HG03575 (cell line): ENCODE data around the gene HRAS.

ENCODE experiments used
- ATAC-seq: cut with Tn5 transposase; IDR thresholded peaks from one replicate; pipeline ENCODE4 v1.9.1; 2021; ENCODE audit not compliant: unreplicated experiment, insufficient number of reproducible peaks, low FRiP score; ENCODE audit errors: extremely low read depth

Gene HRAS

GRCh38 chr11:488579-488978 lies 46.8 kb downstream of the HRAS start:
- no peak for ATAC-seq

DNA sequence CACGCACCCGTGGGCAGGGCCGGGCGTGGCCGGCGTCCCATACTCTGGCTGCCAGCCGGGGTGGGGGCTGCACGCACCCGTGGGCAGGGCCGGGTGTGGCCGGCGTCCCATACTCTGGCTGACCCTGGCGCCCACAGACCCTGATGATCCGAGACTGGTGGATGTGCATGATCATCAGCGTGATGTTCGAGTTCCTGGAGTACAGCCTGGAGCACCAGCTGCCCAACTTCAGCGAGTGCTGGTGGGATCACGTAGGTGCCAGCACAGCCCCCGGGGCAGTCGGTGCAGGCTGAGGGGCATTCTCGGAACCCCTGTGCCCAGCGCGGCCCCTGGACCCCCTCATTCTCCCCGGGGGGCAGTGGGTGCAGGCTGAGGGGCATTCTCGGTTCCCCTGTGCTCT lies 47.3 kb downstream of the HRAS start:
- no peak for ATAC-seq

DNA sequence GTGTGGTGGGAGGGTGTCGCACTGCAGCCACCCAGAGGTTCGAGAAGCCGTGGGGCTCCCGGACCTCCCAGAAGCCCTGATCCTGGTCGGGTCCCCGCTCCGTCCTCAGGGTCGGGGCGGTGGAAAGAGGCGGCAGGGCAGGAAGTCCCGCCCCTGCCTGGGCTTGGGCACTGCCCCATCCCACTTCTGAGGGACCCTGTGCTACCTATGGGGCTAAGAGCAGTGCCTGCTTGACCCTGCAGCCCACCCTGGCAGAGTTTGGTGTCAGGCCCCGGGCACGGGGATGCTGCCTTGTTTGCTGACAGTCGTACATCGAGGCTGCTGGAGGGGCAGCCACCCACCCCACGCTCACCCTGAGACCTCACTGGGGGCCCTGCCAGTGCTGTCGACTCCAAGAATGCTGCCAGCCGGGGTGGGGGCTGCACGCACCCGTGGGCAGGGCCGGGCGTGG lies 47.8 kb downstream of the HRAS start:
- ATAC-seq = no peak

DNA sequence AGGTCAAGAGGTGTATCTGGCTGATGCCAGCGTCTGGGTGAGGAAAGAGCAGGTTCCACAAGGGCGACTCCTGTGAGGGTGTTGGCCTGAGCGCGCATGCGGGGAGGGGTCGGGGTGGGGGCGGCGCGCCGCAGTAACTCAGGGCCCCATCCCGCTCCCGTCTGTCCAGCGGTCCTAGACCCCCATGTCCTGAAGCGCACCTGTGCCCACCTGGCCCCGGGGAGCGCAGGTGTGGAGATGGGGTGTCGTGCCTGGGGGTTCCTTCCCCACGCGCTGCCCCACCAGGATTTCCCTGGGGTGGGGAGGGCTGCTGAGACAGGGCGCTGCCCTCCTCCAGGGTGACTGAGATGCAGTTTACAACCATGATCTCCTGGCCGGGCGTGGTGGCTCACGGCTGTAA lies 49.2 kb downstream of the HRAS start:
- no peak for ATAC-seq

GRCh38 chr11:484616-485015 lies 50.8 kb downstream of the HRAS start:
- ATAC-seq = no peak
